T-helper 9 cell (primary cell): ENCODE data around the gene NAA10.
A peak's percentile ranks its signal among the peaks of the same experiment; 100 is the strongest.
"Not testable (repeated sequence)": the region's sequence is repeated elsewhere in the genome, so short reads cannot be mapped to it uniquely, and the experiment has no call there.

Source experiments
- DNase-seq: peaks from one replicate; pipeline ENCODE4 v3.0.0-alpha.2; 2020
- total RNA-seq, 2 donors: gene quantifications; one replicate each; lab custom pipeline; 2026; lab: John Stamatoyannopoulos, UW

Gene NAA10
- 11.1 to 22.0 reads per million in 2 donors for total RNA-seq

GRCh38 chrX:153934762-153935325 is at the start of gene NAA10:
Gene NAA10, minus strand, starts transcription at chrX:153935037. Its CDS starts 133 bp downstream, at chrX:153934904.
- peak; percentile 46 for DNase-seq

- no peak for DNase-seq
These were observed 48.5 kb upstream of the NAA10 start for GRCh38 chrX:153983321-153983801.

GRCh38 chrX:153981771-153982533 is 47.1 kb upstream of the NAA10 start:
- peak; percentile 41 for DNase-seq

- DNase-seq: no peak
These were observed 46.4 kb upstream of the NAA10 start for GRCh38 chrX:153981231-153981630.

GRCh38 chrX:153980394-153980793 is 45.6 kb upstream of the NAA10 start:
- not testable (repeated sequence) for DNase-seq

GRCh38 chrX:153974726-153975286 is 40.0 kb upstream of the NAA10 start:
- DNase-seq: no peak

- no peak for DNase-seq
These were observed 39.3 kb upstream of the NAA10 start for GRCh38 chrX:153974003-153974725.

GRCh38 chrX:153973127-153974002 is 38.5 kb upstream of the NAA10 start:
- no peak for DNase-seq

- DNase-seq: peak; percentile 84
These were observed 37.7 kb upstream of the NAA10 start, which contains the start of gene TMEM187 for GRCh38 chrX:153972368-153973126. Gene TMEM187, plus strand, starts transcription at chrX:153972754. Its CDS starts 9,309 bp downstream, at chrX:153982063.

- DNase-seq: peak; percentile 88
These were observed 36.9 kb upstream of the NAA10 start, which contains the start of gene HCFC1 for GRCh38 chrX:153971450-153972367. Gene HCFC1, minus strand, starts transcription at chrX:153971818. Its CDS starts 978 bp downstream, at chrX:153970840.

GRCh38 chrX:153971124-153971449 is 36.2 kb upstream of the NAA10 start:
- peak; percentile 86 for DNase-seq

GRCh38 chrX:153970357-153971123 is 35.7 kb upstream of the NAA10 start:
- DNase-seq: no peak

- DNase-seq: no peak
These were observed 35.1 kb upstream of the NAA10 start for GRCh38 chrX:153969904-153970356.

- DNase-seq: no peak
These were observed 34.5 kb upstream of the NAA10 start for GRCh38 chrX:153969125-153969903.

GRCh38 chrX:153968754-153969124 is 33.9 kb upstream of the NAA10 start:
- DNase-seq: no peak

- no peak for DNase-seq
These were observed 33.4 kb upstream of the NAA10 start for GRCh38 chrX:153968255-153968654.

- DNase-seq: no peak
These were observed 32.8 kb upstream of the NAA10 start for GRCh38 chrX:153967536-153968224.
